ENCODE data around the gene INVS. TPM values are rescaled to one million over a fixed set of nuclear protein-coding genes. Genes with fewer than 3 reads are reported as not detected.

Gene INVS
- total and polyA plus RNA-seq, 2 of the 4 experiments (the other 2 are of a cell fraction), result 9.2 to 33.5 TPM

DNA sequence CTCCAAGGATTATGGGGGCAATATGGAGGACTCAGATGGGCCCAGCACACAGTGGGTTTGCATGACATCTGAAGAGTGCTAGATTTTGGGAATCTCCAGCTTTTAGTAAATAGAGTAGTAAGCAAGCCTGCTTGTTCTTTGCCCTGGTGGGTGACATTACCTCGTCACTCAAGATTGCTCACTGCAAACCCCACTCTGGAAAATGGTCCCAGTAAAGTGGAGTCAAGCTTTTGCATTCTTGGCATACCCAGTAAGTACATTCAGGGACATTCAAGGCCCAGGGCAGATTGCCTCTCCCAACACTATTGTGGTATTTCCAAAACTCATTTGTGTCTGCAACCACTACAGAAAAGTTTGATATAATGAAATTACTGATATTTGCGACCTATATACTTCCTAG is 118.5 kb downstream of the INVS start:
- Histone ChIP-seq H3K4me1 (ENCODE audit: control insufficient read depth, insufficient read depth, low read length) (peaks cover 6% of the 10 kb centered on the region), H3K23ac (ENCODE audit: low read depth, low read length) (no peak overlapping the region), H2AK5ac (ENCODE audit: low read depth, low read length) (no peak overlapping the region), H3K4me3 (ENCODE audit: insufficient read depth, low read depth, low read length) (no peak overlapping the region), H3K27me3 (ENCODE audit: control insufficient read depth, insufficient read depth, low read length) (no peaks in the 10 kb centered on the region), H2BK15ac (ENCODE audit: low read depth, low read length) (no peak overlapping the region), H4K20me1 (ENCODE audit: insufficient read depth, low read length) (peaks cover 4% of the 10 kb centered on the region; the same call in 1 of the 2 replicates), H2BK5ac (ENCODE audit: low read depth, low read length, poor library complexity, severe bottlenecking) (no peak overlapping the region), H2BK120ac (ENCODE audit: low read depth, low read length) (no peak overlapping the region), H3K9me3 (ENCODE audit: control insufficient read depth, insufficient read depth, low read length) (no peaks in the 10 kb centered on the region), H3K18ac (ENCODE audit: low read depth, low read length) (no peak overlapping the region), H3K14ac (replicated peaks; ENCODE audit: low read depth, low read length) (no peak overlapping the region), H3K9ac (ENCODE audit: low read depth, low read length) (no peak overlapping the region), H3K56ac (ENCODE audit: extremely low read depth, insufficient read depth, low read length) (no peak overlapping the region), H3K79me1 (ENCODE audit: low read depth in 1 of 2, low read length in 2 of 2) (peaks cover 5 to 14% of the 10 kb centered on the region in 2 experiments), H3K27ac (ENCODE audit: insufficient read depth, low read length) (no peak overlapping the region), H2AK9ac (replicated peaks; ENCODE audit: low read depth, low read length, poor library complexity) (no peak overlapping the region), H3K4me2 (ENCODE audit: low read depth, low read length) (no peak overlapping the region), H3K4ac (ENCODE audit: low read depth, low read length) (no peak overlapping the region), H4K8ac (ENCODE audit: low read depth in 2 of 2, low read length in 2 of 2) (no peak overlapping the region), H3K9me1 (ENCODE audit: insufficient read depth, low read length) (peaks cover 7% of the 10 kb centered on the region), H4K5ac (ENCODE audit: low read depth, low read length) (no peak overlapping the region), H3K36me3 (ENCODE audit: control insufficient read depth, insufficient read depth, low read length) (peaks cover 1% of the 10 kb centered on the region; the same call in 1 of the 2 replicates), H4K91ac (ENCODE audit: insufficient read depth, low read depth, low read length) (no peak overlapping the region), H2BK20ac (ENCODE audit: low read depth, low read length) (no peak overlapping the region), H2AFZ (replicated peaks; ENCODE audit: low read length, poor library complexity) (no peak overlapping the region)
- DNase-seq (no peak), ATAC-seq (ENCODE audit: low read depth) (no peak)
- no TSS peak for BruUV-seq (replicated peaks)
- no CpG with 5 or more reads among the region's 2 CpGs for WGBS, 2 experiments (ENCODE audit: extremely low coverage in 2 of 2, insufficient read length in 1 of 2)
- dilution Hi-C loops (cut with HindIII; ENCODE audit: low sequenced_read_pairs, unreplicated experiment), result no loop called here
- ChIA-PET CTCF (no interaction called here), POLR2A (ENCODE audit: unreplicated experiment) (no interaction called here)
- in situ Hi-C loops (cut with MboI; ENCODE audit: low sequenced_read_pairs), result loop anchor here (25.0 kb wide), 2 partner anchors 405 to 955 kb away; partner anchors contain the start of gene NR4A3
- no peak for TF ChIP-seq CEBPB (IDR thresholded peaks at IDR 0.05; ENCODE audit: low read depth, low read length)
- TF ChIP-seq MAZ (IDR thresholded peaks at IDR 0.05; ENCODE audit: borderline replicate concordance, low read depth, low read length), result no peak
- intact Hi-C loops (cut with micrococcal nuclease), result loop anchor here (5.0 kb wide), 1 partner anchor 1035 kb away; no protein-coding TSS in a partner anchor
